SK-N-MC (cell line): Measurements from ENCODE around the gene LTB.
A peak's percentile ranks its signal among the peaks of the same experiment; 100 is the strongest.

ENCODE experiments used
- EZH2 ChIP-seq: fragments of 200-600 bp; sonication (generic); IDR thresholded peaks from one replicate; pipeline ENCODE4 v1.6.1; 2017; ENCODE audit warnings: antibody characterized with exemption
- FOXP2 ChIP-seq: optimal IDR thresholded peaks from 2 replicates; pipeline ENCODE3; 2011; ENCODE audit warnings: mild to moderate bottlenecking, moderate library complexity; ENCODE audit not compliant: insufficient read depth; ENCODE audit errors: extremely low read length, control extremely low read depth
- POLR2AphosphoS5 ChIP-seq: IDR thresholded peaks from 2 replicates; pipeline ENCODE4 v1.6.1; 2012; ENCODE audit warnings: mild to moderate bottlenecking, low read depth, low read length, borderline replicate concordance

- TF ChIP-seq POLR2AphosphoS5 = peak; percentile 10; the same call in 1 of the 2 replicates
- no peak for TF ChIP-seq EZH2
- TF ChIP-seq FOXP2 = no peak
These were observed 51.6 kb downstream of the LTB start for GRCh38 chr6:31530659-31531058.
